ENCODE measurements around the gene DACT2.

The DACT2 gene

DNA sequence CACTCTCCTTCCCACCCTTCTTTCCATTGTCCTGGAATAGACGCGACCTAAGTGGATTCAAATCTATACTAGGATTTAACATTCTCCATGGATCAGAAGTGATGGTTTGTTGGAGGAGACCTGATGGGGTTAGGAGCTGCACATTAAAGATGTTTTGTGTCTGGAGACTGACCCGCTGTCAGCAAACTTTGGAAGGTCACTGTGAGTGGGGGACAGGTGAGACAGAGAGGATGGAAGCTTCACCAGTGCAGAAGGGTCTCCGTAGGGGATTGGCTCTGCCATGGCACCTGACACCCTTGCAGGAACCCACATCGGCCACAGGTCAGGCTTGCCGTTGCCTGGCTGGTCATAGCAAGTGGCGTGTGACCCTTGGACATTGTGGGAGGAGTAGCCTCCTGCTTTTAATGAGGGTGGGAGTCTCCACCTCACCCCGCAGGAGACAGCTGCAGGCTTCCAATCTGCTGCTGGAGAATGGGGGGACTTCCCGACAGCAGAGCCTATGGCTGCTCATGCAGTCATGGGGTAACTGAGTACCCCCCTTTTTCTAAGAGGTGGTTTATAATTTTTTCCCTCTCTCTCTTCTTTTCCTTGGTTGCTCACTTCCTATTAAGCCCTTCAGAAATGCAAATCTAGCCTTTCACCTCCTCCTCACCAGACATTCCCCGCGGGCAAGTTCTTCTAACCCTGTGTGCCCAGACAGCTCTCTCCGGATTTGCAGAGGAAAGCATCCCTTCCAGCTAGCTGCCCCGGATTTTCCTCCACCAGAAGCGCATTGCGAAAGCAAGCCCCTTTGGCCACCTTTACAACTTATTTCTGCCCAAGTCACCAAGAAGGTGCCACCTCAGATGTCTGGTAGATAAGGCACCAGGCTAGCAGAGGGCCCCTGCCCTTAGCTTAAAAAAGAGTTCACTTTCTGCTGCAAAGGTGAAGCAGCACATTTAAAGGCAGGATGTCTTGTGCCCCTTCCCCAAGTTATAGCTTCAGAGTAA, 53.5 kb downstream of the DACT2 start:
- no peak for DNase-seq (ENCODE audit: low read depth, low spot score)

DNA sequence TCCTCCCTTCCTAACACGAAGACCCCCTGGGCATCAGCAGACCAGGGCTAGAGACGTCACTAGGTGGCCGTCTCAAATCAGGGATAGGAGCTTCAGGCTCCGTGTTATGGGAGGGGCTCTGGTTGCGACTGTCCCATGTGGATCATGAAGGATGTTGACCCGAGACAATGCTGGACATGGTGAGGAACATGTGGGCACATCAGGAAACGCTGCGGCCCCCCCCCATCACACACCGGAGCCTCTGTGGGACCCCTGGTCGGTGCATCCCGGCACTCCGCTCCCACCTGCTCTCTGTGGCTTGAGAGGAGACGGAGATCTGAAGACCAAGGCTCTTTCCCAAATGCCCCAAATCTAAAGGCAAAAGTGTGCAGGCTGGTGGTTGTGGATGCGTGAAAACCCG, 54.2 kb downstream of the DACT2 start:
- DNase-seq (ENCODE audit: low read depth, low spot score): no peak

DNA sequence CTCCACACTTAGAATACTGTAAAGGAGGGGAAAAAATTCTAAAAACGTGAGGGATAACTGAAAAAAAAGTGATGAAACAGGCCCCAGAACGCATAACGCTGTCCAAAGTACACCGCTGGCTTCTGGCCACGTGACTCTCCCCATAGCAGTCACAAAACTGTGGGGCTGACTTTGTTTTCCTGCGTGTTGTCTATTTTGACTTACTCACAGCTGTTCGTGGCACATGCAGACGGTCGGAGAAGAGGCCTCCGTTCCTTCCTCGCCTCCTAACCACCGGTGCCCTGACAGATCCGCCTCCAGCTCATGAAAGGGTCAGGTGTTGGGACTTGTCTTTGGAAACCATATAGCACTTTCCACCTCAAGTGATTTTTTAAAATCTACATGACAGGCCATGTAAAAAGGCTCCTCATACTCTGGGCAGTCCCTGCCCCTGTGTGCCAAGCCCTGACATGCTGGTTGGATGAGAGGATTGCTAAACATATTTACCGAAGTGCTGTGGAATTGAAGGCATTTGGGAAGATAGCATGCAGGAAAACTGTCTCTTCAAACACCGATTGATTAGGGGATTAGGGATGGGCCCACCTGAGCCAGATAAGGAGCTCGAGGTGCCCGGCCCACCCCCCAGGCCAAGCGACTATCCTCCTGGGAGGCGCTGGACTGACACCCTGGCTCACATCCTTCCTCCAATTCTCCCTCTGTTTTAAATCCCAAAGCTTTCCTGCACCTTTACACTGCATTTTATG, 54.8 kb downstream of the DACT2 start:
- no peak for DNase-seq (ENCODE audit: low read depth, low spot score)

DNA sequence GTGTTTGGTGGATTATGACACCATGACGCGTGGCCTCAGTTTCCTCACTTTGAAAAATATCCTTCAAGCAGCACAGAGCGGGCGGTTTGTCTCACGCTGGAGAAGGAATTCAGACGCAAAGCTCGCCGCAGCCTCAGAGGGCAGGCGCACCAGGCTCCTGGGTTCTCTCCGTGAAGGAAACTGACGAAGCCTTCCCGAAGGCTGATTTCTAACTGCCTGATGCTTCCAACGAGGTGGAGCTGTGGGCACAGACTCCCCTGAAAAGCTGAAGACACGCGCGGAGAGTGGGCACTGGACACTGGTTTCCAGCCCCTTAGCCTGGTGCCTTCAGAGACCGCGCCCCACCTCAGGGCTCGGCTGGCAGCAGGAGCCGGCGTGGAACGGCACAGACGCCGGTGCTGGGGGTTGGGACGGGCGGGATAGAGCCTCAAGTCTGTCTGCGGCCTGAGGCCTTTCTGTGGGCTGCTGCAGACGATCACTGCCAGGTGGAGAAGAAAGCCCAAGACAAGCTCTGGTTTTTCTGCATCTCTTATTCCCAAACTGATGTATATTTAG, 56.1 kb downstream of the DACT2 start:
- no peak for DNase-seq (ENCODE audit: low read depth, low spot score)

DNA sequence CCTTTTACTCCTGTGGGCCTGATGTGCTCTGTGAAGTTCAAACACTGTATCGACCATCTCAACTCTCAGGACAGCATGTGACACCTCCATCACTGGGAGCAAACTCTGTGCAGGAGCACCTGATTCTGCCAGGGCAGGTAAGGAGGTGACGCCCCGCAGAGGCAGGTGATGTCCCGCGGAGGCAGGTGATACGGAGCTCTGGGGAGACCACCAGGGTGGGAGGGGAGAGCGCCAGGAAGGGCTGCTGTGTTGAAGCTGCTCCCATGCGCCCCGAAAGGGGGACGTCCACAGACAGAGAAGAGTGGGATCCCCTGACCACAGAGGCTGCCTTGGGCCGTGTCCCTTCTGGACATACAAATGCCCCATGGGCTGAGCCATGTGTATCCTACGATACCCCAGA, 58.3 kb downstream of the DACT2 start:
- no peak for DNase-seq (ENCODE audit: low read depth, low spot score)

DNA sequence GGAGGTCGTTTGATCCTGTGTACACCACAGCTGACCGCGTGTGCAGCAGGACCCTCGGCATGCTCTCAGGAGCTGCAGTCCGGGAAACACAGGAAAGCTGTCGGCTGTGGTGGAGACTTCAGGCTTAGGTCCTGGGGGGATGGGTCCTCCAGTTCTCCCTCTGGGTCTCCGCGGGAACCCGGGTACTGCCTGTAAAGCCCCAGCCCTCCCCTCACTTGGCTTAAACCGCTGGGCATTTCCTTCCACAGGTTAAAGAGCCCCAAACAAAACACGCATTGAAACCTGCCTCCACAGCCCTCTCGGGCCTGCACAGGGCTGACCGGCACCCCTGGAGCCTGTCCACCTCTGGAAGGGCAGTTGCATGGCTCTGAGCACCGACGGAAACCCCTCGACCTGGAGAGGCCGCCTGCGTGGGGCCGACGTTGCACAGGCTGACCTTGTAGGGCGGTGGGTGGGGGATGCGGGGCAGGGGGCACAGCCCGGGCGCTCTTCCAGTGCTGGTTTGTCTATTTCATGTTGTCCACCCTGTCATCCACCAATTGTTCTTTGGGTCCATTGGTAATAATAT, 59.1 kb downstream of the DACT2 start:
- DNase-seq (ENCODE audit: low read depth, low spot score): no peak

DNA sequence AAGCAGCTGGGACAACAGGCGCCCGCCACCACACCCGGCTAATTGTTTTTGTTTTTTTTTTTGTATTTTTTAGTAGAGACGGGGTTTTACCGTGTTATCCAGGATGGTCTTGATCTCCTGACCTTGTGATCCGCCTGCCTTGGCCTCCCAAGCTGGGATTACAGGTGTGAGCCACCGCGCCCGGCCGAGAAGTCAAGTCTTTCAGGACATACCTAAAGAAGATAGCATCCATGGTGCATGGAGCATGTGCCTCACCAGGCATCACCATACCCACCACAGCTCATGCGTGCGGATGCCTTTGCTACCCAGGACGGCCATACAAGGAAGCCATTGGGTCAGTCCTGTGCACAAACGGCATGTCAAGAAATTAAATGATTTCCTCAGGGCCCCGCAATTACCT, 60.8 kb downstream of the DACT2 start:
- DNase-seq (ENCODE audit: low read depth, low spot score): no peak

DNA sequence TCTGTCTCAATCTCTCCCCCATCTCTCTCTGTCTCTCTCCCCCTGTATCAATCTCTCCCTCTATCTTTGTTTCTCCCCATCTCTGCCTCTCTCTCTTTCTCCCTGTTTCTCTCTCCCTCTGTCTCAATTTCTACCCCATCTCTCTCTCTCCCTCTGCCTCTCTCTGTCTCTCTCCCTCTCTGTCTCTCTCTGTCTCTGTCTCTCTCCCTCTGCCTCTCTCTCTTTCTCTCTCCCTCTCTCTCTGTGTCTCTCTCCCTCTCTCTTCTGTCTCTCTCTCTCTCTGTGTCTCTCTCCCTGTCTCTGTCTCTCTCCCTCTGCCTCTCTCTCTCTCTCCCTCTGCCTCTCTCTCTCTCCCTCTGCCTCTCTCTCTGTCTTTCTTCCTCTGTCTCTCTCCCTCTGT, 62.6 kb downstream of the DACT2 start:
- no peak for DNase-seq (ENCODE audit: low read depth, low spot score)

Data from activated CD4-positive, CD25-positive, alpha-beta regulatory T cell treated with anti-CD3 and anti-CD28 coated beads, Interleukin-2, amount 50 U/mL, for 16 hours (primary cell).